Measurements from ENCODE around the gene NFYB. TPM values are rescaled to one million over a fixed set of nuclear protein-coding genes. Genes with fewer than 3 reads are reported as not detected.
A peak's percentile ranks its signal among the peaks of the same experiment; 100 is the strongest.

NFYB gene
- total and polyA plus RNA-seq, 9 of the 15 experiments (the other 6 are each of a cell fraction or from before 2014, with no cell fraction given), result 14.5 to 51.5 (median 32.3) TPM

DNA sequence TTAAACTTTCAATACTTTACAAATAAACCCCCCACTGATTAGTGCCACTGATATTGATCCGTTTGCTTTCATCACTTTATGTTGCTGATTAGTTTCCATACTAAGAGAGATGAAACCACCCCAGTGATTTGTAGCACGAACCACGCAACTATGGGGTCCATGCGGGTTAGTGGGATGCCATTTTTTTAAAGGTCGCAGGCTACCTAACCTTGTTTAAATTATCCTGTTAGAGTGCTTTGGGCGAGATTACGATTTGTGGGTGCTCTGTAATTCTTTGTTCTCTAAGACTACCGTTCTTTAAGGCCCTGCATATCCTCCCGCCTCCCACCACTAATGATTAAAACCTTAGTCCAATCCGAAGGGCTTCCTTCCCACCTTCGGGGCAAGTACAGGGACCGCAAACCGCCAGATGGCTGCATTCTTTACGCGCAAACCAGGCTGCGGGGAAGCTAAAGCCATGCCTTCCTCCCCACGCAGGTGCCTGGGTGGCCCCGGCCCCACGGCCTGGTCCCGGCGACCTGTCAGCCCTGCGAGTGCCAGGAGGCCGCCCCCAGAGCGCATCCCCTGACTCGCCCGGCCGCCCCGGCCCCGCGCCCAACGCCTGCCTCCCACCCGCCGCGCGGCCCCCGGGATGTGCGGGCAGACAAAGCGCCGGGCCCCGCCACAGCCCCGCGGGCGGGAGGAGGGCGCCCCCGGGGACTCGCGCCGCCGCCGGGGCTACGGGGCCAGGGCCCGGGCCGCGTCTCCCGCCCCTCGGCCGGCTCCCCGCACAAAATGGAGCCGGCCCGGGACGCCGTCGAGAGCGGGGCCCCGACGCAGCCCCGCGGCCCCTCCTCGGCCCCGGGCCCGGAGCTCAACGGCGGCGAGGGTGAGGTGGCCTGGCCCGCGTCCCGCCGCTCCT is 759 bp downstream of the NFYB start (continued):
- TF ChIP-seq POLR2AphosphoS5 (IDR thresholded peaks at IDR 0.05; ENCODE audit: control insufficient read depth, insufficient read depth, low read depth, low read length) (peak; percentile 34; the same call in 1 of the 2 replicates), TAF1 (IDR thresholded peaks at IDR 0.05; ENCODE audit: control insufficient read depth, extremely low read depth, insufficient read depth, low read length, severe bottlenecking) (peak; percentile 62), CXXC5 (CRISPR knock-in tag; IDR thresholded peaks at IDR 0.05) (peak; percentile 26; the same call in 1 of the 2 replicates), RBBP5 (IDR thresholded peaks at IDR 0.05; ENCODE audit: borderline replicate concordance, insufficient read depth, low read length, poor library complexity, severe bottlenecking) (peak; percentile 85), NFRKB (IDR thresholded peaks at IDR 0.05; ENCODE audit: low read depth) (no peak), ZSCAN32 (CRISPR knock-in tag; IDR thresholded peaks at IDR 0.05) (no peak), MAZ (CRISPR knock-in tag; conservative IDR thresholded peaks at IDR 0.05 in 1 of 2, IDR thresholded peaks at IDR 0.05 in 1 of 2) (0 out of 4 replicates have a peak, but pooled peaks of 1 of the 2 experiments have one; percentile 10), TEAD4 (IDR thresholded peaks at IDR 0.05; ENCODE audit: low read length) (peak; percentile 20; the same call in 1 of the 2 replicates), TEAD4 (CRISPR knock-in tag; IDR thresholded peaks at IDR 0.05; ENCODE audit: borderline replicate concordance) (no peak), POLR2AphosphoS2 (IDR thresholded peaks at IDR 0.05; ENCODE audit: low read length) (no peak), TBP (optimal IDR thresholded peaks at IDR 0.05; ENCODE audit: low read depth, low read length) (peak; percentile 48), EHMT2 (IDR thresholded peaks at IDR 0.05) (no peak), DPF2 (IDR thresholded peaks at IDR 0.05) (no peak), ERF (CRISPR knock-in tag; IDR thresholded peaks at IDR 0.05) (0 out of 2 replicates have a peak, but pooled peaks have one; percentile 18), NRF1 (conservative IDR thresholded peaks at IDR 0.05 in 1 of 2, IDR thresholded peaks at IDR 0.05 in 1 of 2) (0 out of 4 replicates have a peak, but pooled peaks of 1 of the 2 experiments have one; percentile 10), NFE2 (IDR thresholded peaks at IDR 0.05; ENCODE audit: low read depth) (no peak), ZNF695 (CRISPR knock-in tag; IDR thresholded peaks at IDR 0.05) (no peak), HMGN3 (IDR thresholded peaks at IDR 0.05; ENCODE audit: borderline replicate concordance, extremely low read depth, insufficient read length, low read depth, low read length) (peak; percentile 39), TEAD1 (CRISPR knock-in tag; IDR thresholded peaks at IDR 0.05) (peak in 1 of 2 experiments; percentile 48; a peak in 1 of 4 replicates), ZBTB1 (CRISPR knock-in tag; IDR thresholded peaks at IDR 0.05; ENCODE audit: borderline replicate concordance, low read depth) (peak; percentile 16; the same call in 1 of the 2 replicates), SIRT6 (IDR thresholded peaks at IDR 0.05; ENCODE audit: low read depth, low read length) (no peak), ZNF311 (CRISPR knock-in tag; IDR thresholded peaks at IDR 0.05) (no peak), ZNF561 (CRISPR knock-in tag; conservative IDR thresholded peaks at IDR 0.05) (no peak)
- TF ChIP-seq, protein P1, sequence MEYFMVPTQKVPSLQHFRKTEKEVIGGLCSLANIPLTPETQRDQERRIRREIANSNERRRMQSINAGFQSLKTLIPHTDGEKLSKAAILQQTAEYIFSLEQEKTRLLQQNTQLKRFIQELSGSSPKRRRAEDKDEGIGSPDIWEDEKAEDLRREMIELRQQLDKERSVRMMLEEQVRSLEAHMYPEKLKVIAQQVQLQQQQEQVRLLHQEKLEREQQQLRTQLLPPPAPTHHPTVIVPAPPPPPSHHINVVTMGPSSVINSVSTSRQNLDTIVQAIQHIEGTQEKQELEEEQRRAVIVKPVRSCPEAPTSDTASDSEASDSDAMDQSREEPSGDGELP (CRISPR knock-in tag; IDR thresholded peaks at IDR 0.05; ENCODE audit: borderline replicate concordance), result 0 out of 2 replicates have a peak, but pooled peaks have one; percentile 27
- TF ChIP-seq, protein P2, sequence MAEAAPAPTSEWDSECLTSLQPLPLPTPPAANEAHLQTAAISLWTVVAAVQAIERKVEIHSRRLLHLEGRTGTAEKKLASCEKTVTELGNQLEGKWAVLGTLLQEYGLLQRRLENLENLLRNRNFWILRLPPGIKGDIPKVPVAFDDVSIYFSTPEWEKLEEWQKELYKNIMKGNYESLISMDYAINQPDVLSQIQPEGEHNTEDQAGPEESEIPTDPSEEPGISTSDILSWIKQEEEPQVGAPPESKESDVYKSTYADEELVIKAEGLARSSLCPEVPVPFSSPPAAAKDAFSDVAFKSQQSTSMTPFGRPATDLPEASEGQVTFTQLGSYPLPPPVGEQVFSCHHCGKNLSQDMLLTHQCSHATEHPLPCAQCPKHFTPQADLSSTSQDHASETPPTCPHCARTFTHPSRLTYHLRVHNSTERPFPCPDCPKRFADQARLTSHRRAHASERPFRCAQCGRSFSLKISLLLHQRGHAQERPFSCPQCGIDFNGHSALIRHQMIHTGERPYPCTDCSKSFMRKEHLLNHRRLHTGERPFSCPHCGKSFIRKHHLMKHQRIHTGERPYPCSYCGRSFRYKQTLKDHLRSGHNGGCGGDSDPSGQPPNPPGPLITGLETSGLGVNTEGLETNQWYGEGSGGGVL (CRISPR knock-in tag; IDR thresholded peaks at IDR 0.05), result no peak

Data from K562 (cell line).